ENCODE results near the gene GLUD1. TPM values are rescaled to one million over a fixed set of nuclear protein-coding genes. Genes with fewer than 3 reads are reported as not detected.
A peak's percentile ranks its signal among the peaks of the same experiment; 100 is the strongest.
"Not testable (repeated sequence)": the region's sequence is repeated elsewhere in the genome, so short reads cannot be mapped to it uniquely, and the experiment has no call there.

Gene GLUD1
- total RNA-seq, 4 donors from 2014 or later = 200 to 262 (median 230) TPM

DNA sequence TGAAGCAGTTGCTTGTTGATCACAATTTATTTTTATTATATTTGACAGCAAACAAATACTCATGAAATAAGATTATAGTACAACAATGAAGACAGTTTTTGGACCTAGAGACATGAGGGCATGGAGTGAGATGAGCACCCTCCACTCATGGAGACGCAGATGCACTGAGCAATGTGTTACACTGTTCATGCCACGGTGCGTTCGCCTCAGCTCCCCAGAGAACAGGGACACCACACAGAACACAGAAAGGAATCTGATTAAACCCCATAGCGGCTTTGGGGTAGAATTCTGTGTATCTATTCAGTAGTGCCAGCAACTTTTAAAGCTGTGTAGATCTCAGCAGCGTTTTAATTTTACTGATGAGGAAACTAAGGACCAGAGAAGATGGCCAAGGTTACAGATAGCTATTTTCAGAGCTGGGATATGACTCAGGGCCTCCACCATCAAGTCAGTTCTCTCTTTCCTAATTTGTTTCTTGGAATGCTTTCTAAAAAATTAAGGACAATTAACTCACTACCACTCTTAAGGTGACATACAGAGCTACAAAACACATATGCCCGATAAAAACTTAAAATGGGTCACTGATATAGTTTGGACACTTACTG lies 41.0 kb downstream of the GLUD1 start:
- TF ChIP-seq, protein P1, sequence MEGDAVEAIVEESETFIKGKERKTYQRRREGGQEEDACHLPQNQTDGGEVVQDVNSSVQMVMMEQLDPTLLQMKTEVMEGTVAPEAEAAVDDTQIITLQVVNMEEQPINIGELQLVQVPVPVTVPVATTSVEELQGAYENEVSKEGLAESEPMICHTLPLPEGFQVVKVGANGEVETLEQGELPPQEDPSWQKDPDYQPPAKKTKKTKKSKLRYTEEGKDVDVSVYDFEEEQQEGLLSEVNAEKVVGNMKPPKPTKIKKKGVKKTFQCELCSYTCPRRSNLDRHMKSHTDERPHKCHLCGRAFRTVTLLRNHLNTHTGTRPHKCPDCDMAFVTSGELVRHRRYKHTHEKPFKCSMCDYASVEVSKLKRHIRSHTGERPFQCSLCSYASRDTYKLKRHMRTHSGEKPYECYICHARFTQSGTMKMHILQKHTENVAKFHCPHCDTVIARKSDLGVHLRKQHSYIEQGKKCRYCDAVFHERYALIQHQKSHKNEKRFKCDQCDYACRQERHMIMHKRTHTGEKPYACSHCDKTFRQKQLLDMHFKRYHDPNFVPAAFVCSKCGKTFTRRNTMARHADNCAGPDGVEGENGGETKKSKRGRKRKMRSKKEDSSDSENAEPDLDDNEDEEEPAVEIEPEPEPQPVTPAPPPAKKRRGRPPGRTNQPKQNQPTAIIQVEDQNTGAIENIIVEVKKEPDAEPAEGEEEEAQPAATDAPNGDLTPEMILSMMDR (IDR thresholded peaks at IDR 0.05) = no peak
- no peak for TF ChIP-seq POLR2A (IDR thresholded peaks at IDR 0.05)
- H3K4me3 ChIP-seq (ENCODE audit: low read depth, poor library complexity, severe bottlenecking) = no peak overlapping the region
- WGBS, 2 donors = 86 to 91% methylated on average over 7 of the region's 7 CpGs
- DNase-seq (ENCODE audit: low spot score in 2 of 2) = no peak
- intact Hi-C loops (cut with DNase I; ENCODE audit: low total_unique reads) = no loop called here

DNA sequence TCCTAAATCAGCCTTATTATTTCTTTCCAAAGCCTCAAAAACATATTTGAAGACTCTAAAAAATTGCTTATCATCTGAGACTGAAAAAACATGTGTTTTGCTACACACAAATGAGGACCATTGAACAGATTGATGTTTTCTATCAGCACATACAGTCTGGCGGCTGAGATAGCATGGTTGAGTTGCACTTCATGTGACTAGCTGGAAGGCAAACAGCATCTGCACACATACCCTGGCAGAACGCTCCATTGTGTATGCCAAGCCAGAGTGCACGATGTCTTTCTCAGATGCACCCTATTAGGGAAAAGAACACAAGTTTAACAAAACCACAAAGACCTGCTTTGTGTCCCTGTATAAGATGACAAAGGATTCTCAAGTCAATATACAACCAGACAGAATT lies 41.5 kb downstream of the GLUD1 start:
- DNase-seq (ENCODE audit: low spot score in 2 of 2) = peak in 1 of 2 donors; percentile 65
- intact Hi-C loops (cut with DNase I; ENCODE audit: low total_unique reads) = no loop called here
- no peak overlapping the region for H3K4me3 ChIP-seq (ENCODE audit: low read depth, poor library complexity, severe bottlenecking)
- WGBS, 2 donors = 16 to 36% methylated on average over 3 of the region's 3 CpGs
- TF ChIP-seq, protein P1 (IDR thresholded peaks at IDR 0.05) = no peak
- no peak for TF ChIP-seq POLR2A (IDR thresholded peaks at IDR 0.05)

DNA sequence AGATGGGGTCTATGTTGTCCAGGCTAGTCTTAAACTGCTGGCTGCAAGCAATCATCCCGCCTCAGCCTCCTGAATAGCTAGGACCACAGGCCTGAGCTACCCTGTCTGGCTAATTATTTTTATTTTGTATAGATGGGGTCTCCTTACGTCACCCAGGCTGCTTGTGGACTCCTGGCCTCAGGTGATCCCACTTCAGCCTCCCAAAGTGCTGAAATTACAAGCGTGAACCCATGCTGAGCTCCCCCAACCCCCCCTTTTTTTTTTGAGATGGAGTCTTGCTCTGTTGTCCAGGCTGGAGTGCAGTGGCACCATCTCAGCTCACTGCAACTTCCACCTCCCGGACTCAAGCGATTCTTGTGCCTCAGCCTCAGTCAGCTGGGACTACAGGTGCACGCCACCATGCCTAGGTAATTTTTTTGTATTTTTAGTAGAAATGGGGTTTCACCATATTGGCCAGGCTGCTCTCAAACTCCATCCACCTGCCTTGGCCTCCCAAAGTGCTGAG lies 49.2 kb downstream of the GLUD1 start:
- no peak for DNase-seq (ENCODE audit: low spot score in 2 of 2)
- WGBS, 2 donors = 83 to 99% methylated on average over 6 of the region's 6 CpGs
- no peak overlapping the region for H3K4me3 ChIP-seq (ENCODE audit: low read depth, poor library complexity, severe bottlenecking)
- intact Hi-C loops (cut with DNase I; ENCODE audit: low total_unique reads) = no loop called here
- no peak for TF ChIP-seq POLR2A (IDR thresholded peaks at IDR 0.05)
- TF ChIP-seq, protein P1 (IDR thresholded peaks at IDR 0.05) = no peak

DNA sequence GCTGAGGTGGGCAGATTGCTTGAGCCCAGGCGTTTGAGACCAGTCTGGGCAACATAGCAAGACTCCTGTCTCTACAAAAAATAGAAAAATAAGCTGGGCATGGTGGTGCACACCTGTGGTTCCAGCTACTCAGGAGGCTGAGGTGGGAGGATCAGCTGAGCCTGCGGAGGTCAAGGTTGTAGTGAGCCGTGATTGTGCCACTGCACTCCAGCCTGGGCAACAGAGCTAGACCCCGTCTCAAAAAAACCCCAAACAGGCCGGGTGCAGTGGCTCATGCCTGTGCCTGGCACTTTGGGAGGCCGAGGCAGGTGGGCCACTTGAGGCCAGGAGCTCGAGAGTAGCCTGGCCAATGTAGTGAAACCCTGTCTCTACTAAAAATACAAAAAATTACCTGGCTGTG lies 51.1 kb downstream of the GLUD1 start:
- WGBS, 2 donors = 96 to 99% methylated on average over 6 to 7 of the region's 7 CpGs
- DNase-seq (ENCODE audit: low spot score in 2 of 2); intact Hi-C loops (cut with DNase I; ENCODE audit: low total_unique reads); H3K4me3 ChIP-seq (ENCODE audit: low read depth, poor library complexity, severe bottlenecking): not testable (repeated sequence)

DNA sequence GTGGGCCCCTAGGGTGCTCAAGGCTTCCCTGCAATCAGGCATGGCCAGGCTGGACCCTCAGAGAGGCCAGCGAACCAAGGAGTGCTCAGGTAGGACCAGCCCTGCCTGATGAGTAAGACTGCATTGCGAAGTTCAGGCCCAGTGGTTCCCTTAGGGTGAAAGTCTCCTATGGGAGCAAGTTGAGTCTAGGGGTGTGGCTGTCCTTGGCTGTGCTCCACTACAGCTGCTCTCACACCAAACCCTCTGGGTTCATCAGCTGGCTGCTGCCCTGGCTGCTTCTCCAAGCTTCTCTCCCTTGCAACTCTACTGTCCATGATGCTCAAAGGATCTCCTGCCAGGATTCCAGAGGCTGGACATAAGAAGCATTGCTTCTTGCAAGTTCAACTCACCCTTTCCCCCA lies 55.9 kb downstream of the GLUD1 start:
- TF ChIP-seq POLR2A (IDR thresholded peaks at IDR 0.05) = no peak
- TF ChIP-seq, protein P1 (IDR thresholded peaks at IDR 0.05) = no peak
- 54 to 77% methylated on average over 2 of the region's 2 CpGs for WGBS, 2 donors
- H3K4me3 ChIP-seq (ENCODE audit: low read depth, poor library complexity, severe bottlenecking) = no peak overlapping the region
- peak in 1 of 2 donors; percentile 56 for DNase-seq (ENCODE audit: low spot score in 2 of 2)
- intact Hi-C loops (cut with DNase I; ENCODE audit: low total_unique reads) = no loop called here

DNA sequence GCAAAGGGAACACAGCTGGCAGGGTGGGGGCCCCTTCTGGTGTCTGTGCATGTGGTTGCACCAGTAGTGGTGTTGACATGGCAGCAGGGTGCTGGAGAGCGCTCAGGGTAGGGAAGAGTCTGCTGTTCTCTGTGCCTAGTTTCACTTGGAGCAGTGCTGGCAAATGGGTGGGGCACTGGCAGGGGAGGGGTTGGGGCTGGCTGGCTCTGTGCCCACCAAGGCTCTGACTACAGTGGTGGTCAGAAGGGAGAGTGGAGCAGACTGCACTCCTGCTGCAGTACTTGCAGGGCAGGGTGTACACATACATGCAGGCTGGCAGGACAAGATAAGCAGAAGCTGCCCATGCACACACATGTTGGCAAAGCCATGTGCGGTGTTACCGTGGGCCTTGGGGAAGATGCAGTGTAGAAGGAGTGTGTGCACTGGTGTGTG lies 56.3 kb downstream of the GLUD1 start:
- intact Hi-C loops (cut with DNase I; ENCODE audit: low total_unique reads) = no loop called here
- H3K4me3 ChIP-seq (ENCODE audit: low read depth, poor library complexity, severe bottlenecking) = no peak overlapping the region
- TF ChIP-seq, protein P1 (IDR thresholded peaks at IDR 0.05) = no peak
- no peak for TF ChIP-seq POLR2A (IDR thresholded peaks at IDR 0.05)
- WGBS, 2 donors = 47 to 57% methylated on average over 3 of the region's 3 CpGs
- no peak for DNase-seq (ENCODE audit: low spot score in 2 of 2)
